Astrocyte (in vitro differentiated cells and primary cell): Measurements from ENCODE around the gene DAP. TPM values are rescaled to one million over a fixed set of nuclear protein-coding genes. Genes with fewer than 3 reads are reported as not detected.

Experiments used
- DNase-seq: peaks from one replicate; pipeline ENCODE4 v3.0.0-alpha.2; 2010; ENCODE audit warnings: low read depth
- FAIRE-seq: peaks from 2 replicates; lab custom pipeline; 2011; peaks lifted over from hg19 to GRCh38; lab: Jason Lieb, UNC
- H2AFZ ChIP-seq: 2 replicates; pipeline ENCODE4 v1.6.0; 2012; ENCODE audit warnings: low read depth, low read length, inconsistent platforms
- H3K27ac ChIP-seq: 2 replicates; pipeline ENCODE4 v1.5.1; 2011; ENCODE audit warnings: low read depth, low read length, inconsistent platforms
- H3K27me3 ChIP-seq: 2 replicates; pipeline ENCODE4 v1.6.0; 2011; ENCODE audit warnings: low read length, inconsistent platforms; ENCODE audit not compliant: insufficient read depth
- H3K36me3 ChIP-seq: 2 replicates; pipeline ENCODE4 v1.5.1; 2011; ENCODE audit warnings: low read length, inconsistent platforms; ENCODE audit not compliant: insufficient read depth
- H3K4me1 ChIP-seq: 2 replicates; pipeline ENCODE4 v1.5.1; 2011; ENCODE audit warnings: low read length, inconsistent platforms; ENCODE audit not compliant: insufficient read depth
- H3K4me2 ChIP-seq: 2 replicates; pipeline ENCODE4 v1.6.0; 2012; ENCODE audit warnings: low read length, inconsistent platforms
- H3K4me3 ChIP-seq: 2 replicates; pipeline ENCODE4 v1.5.1; 2011; ENCODE audit warnings: low read depth, mild to moderate bottlenecking, low read length, inconsistent platforms; ENCODE audit not compliant: insufficient read depth
- H3K79me2 ChIP-seq: 2 replicates; pipeline ENCODE4 v1.6.0; 2012; ENCODE audit warnings: mild to moderate bottlenecking, low read length, inconsistent platforms; ENCODE audit not compliant: insufficient read depth
- H3K9ac ChIP-seq: 2 replicates; pipeline ENCODE4 v1.6.0; 2012; ENCODE audit warnings: mild to moderate bottlenecking, low read length, inconsistent platforms
- H3K9me3 ChIP-seq: 2 replicates; pipeline ENCODE4 v1.5.1; 2012; ENCODE audit warnings: low read depth, mild to moderate bottlenecking, low read length, inconsistent platforms; ENCODE audit not compliant: insufficient read depth
- H4K20me1 ChIP-seq: 2 replicates; pipeline ENCODE4 v1.6.0; 2012; ENCODE audit warnings: low read length, inconsistent platforms; ENCODE audit not compliant: insufficient read depth
- H3K27ac Mint-ChIP-seq: one replicate; pipeline ENCODE4 v1.8.0; 2021; ENCODE audit warnings: mild to moderate bottlenecking, mixed read lengths; ENCODE audit not compliant: unreplicated experiment
- H3K27me3 Mint-ChIP-seq: one replicate; pipeline ENCODE4 v1.8.0; 2021; ENCODE audit warnings: low read depth, mixed read lengths; ENCODE audit not compliant: unreplicated experiment
- H3K36me3 Mint-ChIP-seq: one replicate; pipeline ENCODE4 v1.8.0; 2021; ENCODE audit warnings: low read depth, mixed read lengths; ENCODE audit not compliant: unreplicated experiment
- H3K4me1 Mint-ChIP-seq: one replicate; pipeline ENCODE4 v1.8.0; 2021; ENCODE audit warnings: low read depth, mixed read lengths; ENCODE audit not compliant: unreplicated experiment
- H3K4me3 Mint-ChIP-seq: one replicate; pipeline ENCODE4 v1.8.0; 2021; ENCODE audit warnings: mild to moderate bottlenecking, moderate library complexity, mixed read lengths; ENCODE audit not compliant: unreplicated experiment
- H3K9me3 Mint-ChIP-seq: one replicate; pipeline ENCODE4 v1.8.0; 2021; ENCODE audit warnings: mild to moderate bottlenecking, mixed read lengths; ENCODE audit not compliant: unreplicated experiment
- CTCF ChIP-seq: IDR thresholded peaks from 2 replicates; pipeline ENCODE4 v1.5.1; 2011; ENCODE audit warnings: low read depth, mild to moderate bottlenecking, inconsistent platforms, low read length, moderate library complexity; ENCODE audit not compliant: insufficient read depth
- EZH2 ChIP-seq: IDR thresholded peaks from 2 replicates; pipeline ENCODE4 v1.6.1; 2012; ENCODE audit warnings: mild to moderate bottlenecking, low read length, inconsistent platforms; ENCODE audit not compliant: insufficient read depth
- total RNA-seq: library from RNA; stranded (reverse); gene quantifications from 2 replicates; pipeline ENCODE4 v1.2.1, GENCODE V29; 2021

Gene DAP
- total RNA-seq, 1 donor from 2014 or later = 239 TPM

- H3K9ac ChIP-seq = no peak overlapping the region
- peak overlapping the region; percentile 98 for H3K4me3 Mint-ChIP-seq
Observed at GRCh38 chr5:10757922-10758555, 3.0 kb downstream of the DAP start.

GRCh38 chr5:10757043-10757442, 4.0 kb downstream of the DAP start:
- H3K9me3 ChIP-seq = no peaks in the 10 kb centered on the region
- peak overlapping the region; percentile 40 for H3K9ac ChIP-seq
- H3K4me2 ChIP-seq = peak overlapping the region; percentile 91
- Mint-ChIP-seq H3K27ac (peak overlapping the region; percentile 26), H3K4me1 (peaks cover 34% of the 10 kb centered on the region), H3K36me3 (peaks cover 25% of the 10 kb centered on the region), H3K4me3 (peak overlapping the region; percentile 16), H3K27me3 (no peaks in the 10 kb centered on the region), H3K9me3 (no peaks in the 10 kb centered on the region)
- H3K79me2 ChIP-seq = peaks cover 87% of the 10 kb centered on the region
- peak overlapping the region; percentile 25 for H3K27ac ChIP-seq
- H3K4me3 ChIP-seq = peak overlapping the region; percentile 0
- H3K36me3 ChIP-seq = peaks cover 8% of the 10 kb centered on the region
- H2AFZ ChIP-seq = no peak overlapping the region
- peaks cover 73% of the 10 kb centered on the region for H4K20me1 ChIP-seq
- no peak for TF ChIP-seq CTCF
- no peak for TF ChIP-seq EZH2
- no peaks in the 10 kb centered on the region for H3K27me3 ChIP-seq
- DNase-seq = no peak
- FAIRE-seq = no peak
- peaks cover 34% of the 10 kb centered on the region for H3K4me1 ChIP-seq

More at GRCh38 chr5:10757922-10758555, 3.0 kb downstream of the DAP start:
- DNase-seq (no peak), FAIRE-seq (no peak)
- Mint-ChIP-seq H3K27me3 (no peaks in the 10 kb centered on the region), H3K9me3 (peaks cover 2% of the 10 kb centered on the region), H3K36me3 (peaks cover 22% of the 10 kb centered on the region), H3K27ac (peak overlapping the region; percentile 21), H3K4me1 (peaks cover 34% of the 10 kb centered on the region)
- TF ChIP-seq EZH2 (no peak), CTCF (no peak)
- no peak overlapping the region for H2AFZ ChIP-seq
- peak overlapping the region; percentile 91 for H3K4me2 ChIP-seq
- H3K36me3 ChIP-seq = peaks cover 4% of the 10 kb centered on the region
- H3K4me1 ChIP-seq = peaks cover 34% of the 10 kb centered on the region
- no peaks in the 10 kb centered on the region for H3K27me3 ChIP-seq
- peaks cover 77% of the 10 kb centered on the region for H3K79me2 ChIP-seq
- no peak overlapping the region for H3K4me3 ChIP-seq
- H4K20me1 ChIP-seq = peaks cover 63% of the 10 kb centered on the region
- no peak overlapping the region for H3K27ac ChIP-seq
- no peaks in the 10 kb centered on the region for H3K9me3 ChIP-seq

- H3K4me1 Mint-ChIP-seq = peaks cover 31% of the 10 kb centered on the region
- H4K20me1 ChIP-seq = peaks cover 78% of the 10 kb centered on the region
- no peak for TF ChIP-seq EZH2
- no peak for TF ChIP-seq CTCF
- DNase-seq (peak; percentile 88), FAIRE-seq (peak; percentile 47)
- no peak overlapping the region for H2AFZ ChIP-seq
- H3K9me3 Mint-ChIP-seq = no peaks in the 10 kb centered on the region
- peak overlapping the region; percentile 25 for H3K27ac ChIP-seq
- peak overlapping the region; percentile 0 for H3K4me3 ChIP-seq
- peak overlapping the region; percentile 40 for H3K9ac ChIP-seq
- no peaks in the 10 kb centered on the region for H3K9me3 ChIP-seq
- H3K4me2 ChIP-seq = peak overlapping the region; percentile 91
- peaks cover 8% of the 10 kb centered on the region for H3K36me3 ChIP-seq
- H3K4me1 ChIP-seq = peaks cover 29% of the 10 kb centered on the region
- peak overlapping the region; percentile 16 for H3K4me3 Mint-ChIP-seq
- peaks cover 92% of the 10 kb centered on the region for H3K79me2 ChIP-seq
- peaks cover 27% of the 10 kb centered on the region for H3K36me3 Mint-ChIP-seq
- no peaks in the 10 kb centered on the region for H3K27me3 Mint-ChIP-seq
- H3K27ac Mint-ChIP-seq = no peak overlapping the region
- no peaks in the 10 kb centered on the region for H3K27me3 ChIP-seq
Observed at GRCh38 chr5:10756549-10756948, 4.5 kb downstream of the DAP start.
